Coronary artery (tissue), 2 donors: ENCODE results near the gene AGBL4.

Experiments
- DNase-seq: peaks from one replicate; pipeline ENCODE4 v3.0.0-alpha.2; 2017; ENCODE audit warnings: low spot score
- H3K27ac ChIP-seq, 2 donors: fragments of 200-600 bp; sonication (generic); one replicate each; pipeline ENCODE4 v1.5.1; 2016 to 2019
- H3K4me3 ChIP-seq: fragments of 200-600 bp; sonication (generic); 2 replicates; pipeline ENCODE4 v1.5.1; 2016; ENCODE audit warnings: mild to moderate bottlenecking, moderate library complexity
- TF ChIP-seq, protein P1 (sequence below): fragments of 200-600 bp; sonication (generic); IDR thresholded peaks from one replicate; pipeline ENCODE4 v1.5.1; 2019; ENCODE audit warnings: antibody characterized with exemption

The AGBL4 gene

DNA sequence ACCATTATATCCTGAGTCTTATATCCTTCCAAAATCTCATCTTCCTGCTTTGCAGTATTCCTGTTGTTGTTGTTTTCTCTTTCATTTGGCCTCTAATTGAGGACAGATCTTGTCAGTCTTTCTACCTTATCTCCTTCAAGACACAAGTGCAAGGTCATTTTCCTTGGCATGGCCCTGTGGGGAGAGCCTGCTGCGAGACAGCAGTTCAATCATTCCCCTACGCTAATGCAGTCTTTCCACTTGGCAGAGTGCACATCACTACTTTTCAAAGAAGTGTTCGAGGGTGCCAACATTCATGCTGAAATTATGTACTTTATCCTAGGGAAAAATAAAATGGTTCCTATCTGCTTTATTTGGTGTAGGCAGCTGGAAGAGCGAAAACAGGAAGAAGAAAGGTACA, 1421.4 kb downstream of the AGBL4 start:
- TF ChIP-seq, protein P1, sequence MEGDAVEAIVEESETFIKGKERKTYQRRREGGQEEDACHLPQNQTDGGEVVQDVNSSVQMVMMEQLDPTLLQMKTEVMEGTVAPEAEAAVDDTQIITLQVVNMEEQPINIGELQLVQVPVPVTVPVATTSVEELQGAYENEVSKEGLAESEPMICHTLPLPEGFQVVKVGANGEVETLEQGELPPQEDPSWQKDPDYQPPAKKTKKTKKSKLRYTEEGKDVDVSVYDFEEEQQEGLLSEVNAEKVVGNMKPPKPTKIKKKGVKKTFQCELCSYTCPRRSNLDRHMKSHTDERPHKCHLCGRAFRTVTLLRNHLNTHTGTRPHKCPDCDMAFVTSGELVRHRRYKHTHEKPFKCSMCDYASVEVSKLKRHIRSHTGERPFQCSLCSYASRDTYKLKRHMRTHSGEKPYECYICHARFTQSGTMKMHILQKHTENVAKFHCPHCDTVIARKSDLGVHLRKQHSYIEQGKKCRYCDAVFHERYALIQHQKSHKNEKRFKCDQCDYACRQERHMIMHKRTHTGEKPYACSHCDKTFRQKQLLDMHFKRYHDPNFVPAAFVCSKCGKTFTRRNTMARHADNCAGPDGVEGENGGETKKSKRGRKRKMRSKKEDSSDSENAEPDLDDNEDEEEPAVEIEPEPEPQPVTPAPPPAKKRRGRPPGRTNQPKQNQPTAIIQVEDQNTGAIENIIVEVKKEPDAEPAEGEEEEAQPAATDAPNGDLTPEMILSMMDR: no peak
- no peak for DNase-seq
- no peak overlapping the region for H3K27ac ChIP-seq
- no peak overlapping the region for H3K4me3 ChIP-seq

DNA sequence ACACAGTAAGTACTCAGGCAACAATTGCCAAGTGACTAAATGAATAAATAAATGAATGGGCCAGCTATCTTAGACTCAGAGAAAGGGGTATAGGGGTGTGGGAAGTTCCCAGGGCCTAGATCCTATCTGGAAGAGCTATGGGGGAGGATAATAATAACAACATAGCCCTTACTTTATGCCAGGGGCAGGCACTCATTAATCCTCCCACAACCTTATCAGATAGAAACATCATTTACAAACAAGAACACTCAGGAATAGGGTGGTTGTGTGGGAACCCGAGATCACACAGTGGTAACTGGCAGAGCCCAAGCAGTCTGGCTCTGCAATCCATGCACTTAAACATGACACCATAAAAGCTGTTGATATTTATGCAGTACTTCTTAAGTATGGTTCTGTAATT, 1423.6 kb downstream of the AGBL4 start:
- Histone ChIP-seq H3K4me3 (no peak overlapping the region), H3K27ac (no peak overlapping the region)
- TF ChIP-seq, protein P1: no peak
- DNase-seq: no peak

DNA sequence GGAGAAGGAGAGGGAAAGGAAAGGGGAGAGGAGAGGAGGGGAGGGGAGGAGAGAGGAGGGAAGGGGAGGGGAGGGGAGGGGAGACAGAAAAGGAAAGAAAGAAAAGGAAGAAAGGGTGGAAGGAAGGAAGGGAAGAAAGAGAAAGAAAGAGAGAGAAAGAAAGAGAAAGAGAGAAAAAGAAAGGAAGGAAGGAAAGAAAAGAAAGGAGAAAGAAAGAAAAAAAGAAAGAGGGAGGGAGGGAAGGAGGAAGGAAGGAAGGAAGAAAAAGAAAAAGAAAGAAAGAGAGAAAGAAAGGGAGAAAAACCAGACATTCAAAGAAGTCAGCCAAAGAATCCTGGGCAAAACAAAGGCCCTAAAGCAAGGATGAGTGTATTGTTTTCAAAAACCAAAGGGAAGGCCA, 1426.1 kb downstream of the AGBL4 start:
- Histone ChIP-seq H3K27ac (no peak overlapping the region), H3K4me3 (no peak overlapping the region)
- TF ChIP-seq, protein P1: no peak
- no peak for DNase-seq

DNA sequence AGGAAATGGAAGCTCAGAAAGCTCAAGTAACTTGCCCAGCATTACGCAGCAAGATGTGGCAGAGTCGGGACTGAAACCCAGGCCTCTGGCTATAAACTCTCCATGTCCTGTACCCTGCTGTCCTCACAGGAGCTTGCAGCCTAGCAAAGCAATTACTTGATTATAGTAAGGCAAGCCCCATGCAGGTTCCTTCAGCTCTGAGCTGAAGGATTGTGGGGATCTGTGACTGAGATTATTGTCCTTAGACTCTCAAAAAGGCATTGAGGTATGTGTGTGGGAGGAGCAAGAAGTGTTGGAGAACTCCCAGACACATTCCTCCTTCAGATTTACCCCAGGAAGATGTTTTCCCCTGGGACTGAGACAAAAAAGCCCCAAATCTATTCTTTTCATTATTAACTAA, 1427.7 kb downstream of the AGBL4 start:
- Histone ChIP-seq H3K27ac (no peak overlapping the region), H3K4me3 (no peak overlapping the region)
- DNase-seq: no peak
- TF ChIP-seq, protein P1: no peak

DNA sequence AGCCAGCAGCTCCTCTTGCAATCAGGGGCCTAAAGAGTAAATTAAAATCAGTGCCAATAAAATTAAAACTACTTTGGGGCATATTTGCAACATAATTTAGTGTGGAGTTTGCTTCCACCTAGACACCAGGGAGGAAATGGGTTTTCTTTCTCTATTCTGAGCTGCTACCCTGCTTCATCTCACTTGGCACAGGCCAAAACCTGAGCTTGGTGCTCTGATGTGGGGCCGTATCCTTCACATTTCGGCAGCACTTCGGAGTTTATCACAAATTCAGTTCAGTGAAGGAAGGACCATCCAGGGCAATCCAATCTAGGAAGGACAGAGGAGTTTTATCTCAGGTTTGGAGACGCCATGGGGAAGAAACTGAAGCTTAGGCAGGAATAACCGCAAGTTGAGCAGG, 1428.1 kb downstream of the AGBL4 start:
- no peak for DNase-seq
- TF ChIP-seq, protein P1: no peak
- no peak overlapping the region for H3K27ac ChIP-seq
- H3K4me3 ChIP-seq: no peak overlapping the region

DNA sequence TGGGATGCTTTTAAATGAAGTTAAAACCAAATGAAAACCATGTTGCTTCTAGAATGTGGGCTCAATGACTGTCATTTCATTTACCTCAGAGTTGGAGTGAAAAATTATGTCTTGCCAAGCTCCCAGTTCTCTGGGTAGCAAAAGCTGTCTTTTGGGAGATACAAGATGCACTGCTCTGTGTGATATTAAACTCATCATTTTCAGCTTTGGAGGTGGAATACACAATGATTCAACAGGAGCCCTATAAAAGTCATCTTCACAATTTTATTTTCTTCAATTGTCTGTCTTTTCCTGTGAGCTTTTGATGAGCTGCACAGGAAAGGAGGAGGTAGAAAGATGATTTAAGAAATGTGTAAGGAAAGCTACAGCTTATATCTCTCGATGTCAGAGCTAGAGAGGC, 1431.4 kb downstream of the AGBL4 start:
- H3K4me3 ChIP-seq: no peak overlapping the region
- no peak overlapping the region for H3K27ac ChIP-seq
- TF ChIP-seq, protein P1: no peak
- no peak for DNase-seq

DNA sequence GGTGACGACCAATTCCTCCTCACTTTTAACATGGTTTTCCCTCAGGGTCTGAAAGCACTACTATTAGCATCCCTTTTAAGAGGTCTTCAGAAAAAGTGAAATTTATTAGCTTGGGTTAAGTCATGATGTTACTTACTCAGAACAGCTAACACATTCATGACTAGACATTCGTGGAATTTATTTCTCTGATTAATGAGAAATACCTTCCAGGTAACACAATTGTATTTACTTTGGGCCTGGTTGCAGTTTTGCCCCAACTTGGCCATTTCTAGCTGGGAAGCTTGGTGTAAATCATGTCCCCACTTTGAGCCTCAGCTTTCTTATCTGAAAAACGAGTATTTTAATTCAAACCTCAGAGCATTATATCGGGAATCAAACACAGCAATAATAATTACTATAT, 1432.6 kb downstream of the AGBL4 start:
- H3K27ac ChIP-seq: no peak overlapping the region
- DNase-seq: no peak
- TF ChIP-seq, protein P1: no peak
- H3K4me3 ChIP-seq: no peak overlapping the region
